Tibial artery (tissue), 4 donors: ENCODE data around the gene CREB3L1.
A peak's percentile ranks its signal among the peaks of the same experiment; 100 is the strongest.

Experiments
- DNase-seq, 2 donors: peaks; one replicate each; pipeline ENCODE4 v3.0.0-alpha.2; 2019
- H3K27ac ChIP-seq, 2 donors: fragments of 200-600 bp; sonication (generic) in 1 of 2; 1 replicate in 1 of 2; 2 replicates in 1 of 2; pipeline ENCODE4 v1.5.1; 2018 to 2019; ENCODE audit warnings: mild to moderate bottlenecking in 1 of 2
- H3K27me3 ChIP-seq, 2 donors: fragments of 200-600 bp; sonication (generic) in 1 of 2; one replicate each; pipeline versions ENCODE4 v1.5.1 to v1.6.0; 2016 to 2019
- H3K36me3 ChIP-seq, 3 donors: fragments of 200-600 bp; sonication (generic) in 2 of 3; one replicate each; pipeline ENCODE4 v1.5.1; 2016 to 2019; ENCODE audit warnings: mild to moderate bottlenecking in 2 of 3
- H3K4me1 ChIP-seq, 4 donors: fragments of 200-600 bp; sonication (generic) in 2 of 4; 1 replicate in 3 of 4; 2 replicates in 1 of 4; pipeline ENCODE4 v1.5.1; 2016 to 2019
- H3K4me3 ChIP-seq, 2 donors: fragments of 200-600 bp; sonication (generic) in 1 of 2; 1 replicate in 1 of 2; 2 replicates in 1 of 2; pipeline ENCODE4 v1.5.1; 2018 to 2019; ENCODE audit warnings: mild to moderate bottlenecking in 2 of 2
- H3K9me3 ChIP-seq, 3 donors: fragments of 200-600 bp; sonication (generic) in 1 of 3; one replicate each; pipeline ENCODE4 v1.5.1; 2016 to 2019
- intact Hi-C: fragments of 100-400 bp; cut with DNase I; formaldehyde crosslinking; loops from one replicate; pipeline ENCODE4 v1.15.0; 2023; ENCODE audit warnings: low total_unique reads
- TF ChIP-seq, protein P1 (sequence below), 2 experiments: fragments of 200-600 bp in 1 of 2; fragments of 450-650 bp in 1 of 2; IDR thresholded peaks; one replicate each; pipeline ENCODE4 v1.5.1; 2017 to 2019; ENCODE audit warnings: antibody characterized with exemption in 2 of 2, mild to moderate bottlenecking in 1 of 2, moderate library complexity in 1 of 2

CREB3L1 gene

DNA sequence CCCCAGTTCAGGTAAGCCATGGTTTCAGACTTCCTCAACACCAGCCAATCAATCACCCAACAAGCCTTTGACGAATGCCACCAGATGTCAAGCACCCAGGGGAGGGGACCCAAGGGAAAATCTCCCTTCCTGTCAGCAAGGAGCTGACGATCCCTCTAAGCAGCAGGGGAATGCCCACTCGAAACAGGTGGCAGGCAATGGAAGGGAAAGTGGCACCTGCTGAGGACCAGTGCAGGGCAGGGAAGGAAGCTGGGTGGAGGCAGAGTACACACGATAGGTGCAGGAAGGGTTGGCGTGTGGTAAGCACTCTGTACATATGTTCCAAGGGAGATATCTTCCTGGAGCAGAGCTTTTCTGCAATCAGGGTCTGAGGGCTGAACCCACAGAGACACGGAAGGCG lies 11.7 kb upstream of the CREB3L1 start:
- no peak overlapping the region for H3K4me3 ChIP-seq
- no peak for DNase-seq
- no peaks in the 10 kb centered on the region for H3K4me1 ChIP-seq
- H3K36me3 ChIP-seq = no peaks in the 10 kb centered on the region
- intact Hi-C loops = no loop called here
- no peak overlapping the region for H3K27ac ChIP-seq
- H3K9me3 ChIP-seq = no peaks in the 10 kb centered on the region
- peaks cover 0 to 2% of the 10 kb centered on the region in 2 donors for H3K27me3 ChIP-seq
- TF ChIP-seq, protein P1, sequence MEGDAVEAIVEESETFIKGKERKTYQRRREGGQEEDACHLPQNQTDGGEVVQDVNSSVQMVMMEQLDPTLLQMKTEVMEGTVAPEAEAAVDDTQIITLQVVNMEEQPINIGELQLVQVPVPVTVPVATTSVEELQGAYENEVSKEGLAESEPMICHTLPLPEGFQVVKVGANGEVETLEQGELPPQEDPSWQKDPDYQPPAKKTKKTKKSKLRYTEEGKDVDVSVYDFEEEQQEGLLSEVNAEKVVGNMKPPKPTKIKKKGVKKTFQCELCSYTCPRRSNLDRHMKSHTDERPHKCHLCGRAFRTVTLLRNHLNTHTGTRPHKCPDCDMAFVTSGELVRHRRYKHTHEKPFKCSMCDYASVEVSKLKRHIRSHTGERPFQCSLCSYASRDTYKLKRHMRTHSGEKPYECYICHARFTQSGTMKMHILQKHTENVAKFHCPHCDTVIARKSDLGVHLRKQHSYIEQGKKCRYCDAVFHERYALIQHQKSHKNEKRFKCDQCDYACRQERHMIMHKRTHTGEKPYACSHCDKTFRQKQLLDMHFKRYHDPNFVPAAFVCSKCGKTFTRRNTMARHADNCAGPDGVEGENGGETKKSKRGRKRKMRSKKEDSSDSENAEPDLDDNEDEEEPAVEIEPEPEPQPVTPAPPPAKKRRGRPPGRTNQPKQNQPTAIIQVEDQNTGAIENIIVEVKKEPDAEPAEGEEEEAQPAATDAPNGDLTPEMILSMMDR (IDR thresholded peaks at IDR 0.05) = no peak

DNA sequence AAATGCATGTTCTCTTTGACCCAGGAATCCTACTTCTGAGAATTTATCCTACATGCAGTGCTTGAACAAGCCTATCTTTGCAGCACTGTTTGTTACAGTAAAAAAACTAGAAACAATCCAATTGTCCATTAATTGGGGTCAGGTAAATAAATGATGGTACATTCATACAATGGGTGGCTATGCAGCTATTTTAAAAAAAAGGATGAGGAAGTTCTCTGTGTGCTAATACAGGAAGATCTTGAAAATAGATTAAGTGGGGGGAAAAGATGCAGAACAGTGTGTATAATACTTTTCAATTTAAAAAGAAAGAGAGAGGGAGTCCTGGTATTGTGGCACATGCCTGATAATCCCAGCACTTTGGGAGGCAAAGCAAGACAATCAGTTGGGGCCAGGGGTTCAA lies 9.5 kb upstream of the CREB3L1 start:
- H3K27ac ChIP-seq = no peak overlapping the region
- peaks cover 0 to 10% (median 8%) of the 10 kb centered on the region in 4 donors for H3K4me1 ChIP-seq
- H3K27me3 ChIP-seq = peaks cover 0 to 2% of the 10 kb centered on the region in 2 donors
- H3K9me3 ChIP-seq = no peaks in the 10 kb centered on the region
- TF ChIP-seq, protein P1 (IDR thresholded peaks at IDR 0.05) = no peak
- no peaks in the 10 kb centered on the region for H3K36me3 ChIP-seq
- intact Hi-C loops = no loop called here
- DNase-seq = no peak
- no peak overlapping the region for H3K4me3 ChIP-seq

- H3K9me3 ChIP-seq = no peaks in the 10 kb centered on the region
- no peak overlapping the region for H3K27ac ChIP-seq
- TF ChIP-seq, protein P1 (IDR thresholded peaks at IDR 0.05) = no peak
- H3K4me1 ChIP-seq = peaks cover 4 to 30% (median 27%) of the 10 kb centered on the region in 4 donors
- no peak for DNase-seq
- peaks cover 0 to 2% of the 10 kb centered on the region in 2 donors for H3K27me3 ChIP-seq
- intact Hi-C loops = no loop called here
- H3K4me3 ChIP-seq = no peak overlapping the region
- H3K36me3 ChIP-seq = no peaks in the 10 kb centered on the region
Observed at GRCh38 chr11:46270684-46271083, 6.8 kb upstream of the CREB3L1 start.

GRCh38 chr11:46271407-46271806 lies 6.1 kb upstream of the CREB3L1 start:
- no peak overlapping the region for H3K4me3 ChIP-seq
- peaks cover 4 to 35% (median 27%) of the 10 kb centered on the region in 4 donors for H3K4me1 ChIP-seq
- no peak for DNase-seq
- no peaks in the 10 kb centered on the region for H3K9me3 ChIP-seq
- intact Hi-C loops = no loop called here
- H3K27ac ChIP-seq = no peak overlapping the region
- peaks cover 0 to 2% of the 10 kb centered on the region in 2 donors for H3K27me3 ChIP-seq
- H3K36me3 ChIP-seq = no peaks in the 10 kb centered on the region
- TF ChIP-seq, protein P1 (IDR thresholded peaks at IDR 0.05) = no peak

DNA sequence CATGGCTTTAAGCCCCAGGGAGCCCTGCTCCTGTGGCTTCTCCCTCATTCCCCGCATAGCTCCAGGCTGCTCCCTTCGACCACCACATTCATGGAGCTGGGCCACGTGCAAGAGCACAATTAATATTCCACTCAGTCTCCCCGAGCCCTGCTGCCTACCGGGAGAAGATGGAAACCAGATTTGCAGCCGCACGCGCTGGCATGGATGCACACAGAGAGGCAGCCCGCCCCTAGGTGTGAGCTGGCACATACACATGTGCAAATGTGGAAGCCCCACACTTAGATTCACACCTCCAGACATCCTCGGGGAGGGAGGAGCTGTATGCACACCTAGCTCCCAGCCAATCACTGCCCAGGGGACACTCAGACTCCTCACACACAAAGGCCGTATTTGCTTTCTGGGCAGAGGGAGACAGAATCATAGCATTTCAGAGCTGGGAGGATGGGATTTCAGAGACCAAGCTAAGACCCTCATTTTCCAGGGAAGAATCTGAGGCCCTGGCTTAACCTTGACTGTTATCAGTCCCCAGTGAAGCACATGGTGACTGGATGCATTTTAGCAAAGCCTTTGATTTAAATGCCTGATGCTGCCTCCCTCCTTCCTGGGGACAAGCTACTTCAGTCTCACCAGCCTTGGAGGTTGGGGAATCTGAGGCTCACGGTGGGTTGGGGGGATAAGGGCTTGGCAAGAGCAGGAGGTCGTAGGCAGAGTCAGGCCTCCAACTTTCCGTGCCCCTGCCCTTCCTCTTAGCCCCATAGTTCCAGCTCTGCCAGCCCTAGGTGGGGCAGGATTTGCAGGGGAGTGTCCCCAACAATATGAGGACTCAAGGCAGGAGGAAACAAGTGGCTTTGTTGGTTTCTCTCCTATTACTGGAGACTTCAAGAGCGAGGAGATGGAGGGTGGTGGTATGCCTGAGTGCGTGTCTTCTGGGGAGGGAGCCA lies 5.3 kb upstream of the CREB3L1 start:
- no peaks in the 10 kb centered on the region for H3K36me3 ChIP-seq
- peaks cover 0 to 9% of the 10 kb centered on the region in 2 donors for H3K27me3 ChIP-seq
- intact Hi-C loops = no loop called here
- no peak overlapping the region for H3K4me3 ChIP-seq
- H3K9me3 ChIP-seq = no peaks in the 10 kb centered on the region
- TF ChIP-seq, protein P1 (IDR thresholded peaks at IDR 0.05) = no peak
- no peak for DNase-seq
- H3K27ac ChIP-seq = peak overlapping the region; percentile 66 to 69
- H3K4me1 ChIP-seq = peaks cover 4 to 37% (median 31%) of the 10 kb centered on the region in 4 donors
